HG02943 (cell line): ENCODE data around the gene DEAF1.
"Not testable (repeated sequence)": the region's sequence is repeated elsewhere in the genome, so short reads cannot be mapped to it uniquely, and the experiment has no call there.

ENCODE experiments used
- ATAC-seq: cut with Tn5 transposase; IDR thresholded peaks from one replicate; pipeline ENCODE4 v1.9.1; 2021; ENCODE audit warnings: mild to moderate bottlenecking, low read depth, moderate library complexity; ENCODE audit not compliant: unreplicated experiment

The DEAF1 gene

DNA sequence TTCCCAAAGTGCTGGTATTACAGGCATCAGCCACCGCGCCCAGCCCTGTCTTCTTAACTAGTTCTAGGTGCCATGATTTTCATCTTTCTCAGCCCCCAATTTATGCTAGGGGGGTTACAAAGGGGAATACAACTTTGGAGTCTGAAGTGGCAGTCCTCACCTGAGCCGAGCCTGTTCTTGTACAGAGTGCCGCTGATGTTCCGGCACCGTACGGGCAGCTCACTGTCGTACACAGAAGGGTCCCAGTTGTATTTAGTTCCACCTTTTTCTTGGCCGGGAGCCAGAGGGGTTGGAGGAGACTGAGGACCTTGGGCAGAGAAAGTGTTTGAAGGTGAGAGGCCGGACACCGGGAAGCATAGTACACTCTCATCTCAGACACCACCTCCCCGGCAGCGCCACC lies 7.3 kb downstream of the DEAF1 start:
- ATAC-seq: no peak

- no peak for ATAC-seq
Observed at GRCh38 chr11:686451-687243, 8.4 kb downstream of the DEAF1 start.

GRCh38 chr11:680970-681369 lies 14.1 kb downstream of the DEAF1 start:
- no peak for ATAC-seq

- no peak for ATAC-seq
Observed at GRCh38 chr11:680476-680875, 14.5 kb downstream of the DEAF1 start.

- no peak for ATAC-seq
Observed at GRCh38 chr11:679271-680207, 15.5 kb downstream of the DEAF1 start.

- ATAC-seq: no peak
Observed at GRCh38 chr11:678297-678696, 16.7 kb downstream of the DEAF1 start.

GRCh38 chr11:674406-674805 lies 20.6 kb downstream of the DEAF1 start:
- ATAC-seq: no peak

- ATAC-seq: no peak
Observed at GRCh38 chr11:673866-674265, 21.2 kb downstream of the DEAF1 start.

DNA sequence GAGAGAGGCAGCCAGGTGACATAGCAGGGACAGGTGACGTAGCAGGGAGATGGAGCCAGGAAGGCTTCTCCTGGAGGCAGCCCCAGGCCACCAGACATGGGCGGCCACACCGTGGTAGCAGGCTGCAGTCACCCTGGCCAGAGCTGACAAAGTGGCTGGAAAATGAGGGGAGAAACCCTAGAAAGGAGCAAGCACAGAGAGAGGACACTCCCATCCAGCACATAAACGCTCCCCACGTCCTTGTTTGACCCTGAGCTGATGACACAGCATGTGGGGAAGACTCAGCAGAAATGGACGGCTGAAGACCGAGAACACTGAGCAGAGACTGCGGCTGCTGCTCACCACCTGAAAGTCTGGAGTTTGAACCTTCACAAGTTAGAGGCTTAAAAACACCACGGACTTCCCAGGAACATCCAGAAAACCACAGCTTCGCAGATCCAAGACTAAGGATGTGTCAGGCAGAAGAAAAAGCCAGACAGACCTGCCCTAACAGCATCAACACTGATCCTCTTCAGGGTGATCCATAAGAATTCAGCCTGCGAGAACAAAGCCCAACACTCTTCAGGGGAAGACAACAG lies 29.2 kb downstream of the DEAF1 start:
- ATAC-seq: no peak

DNA sequence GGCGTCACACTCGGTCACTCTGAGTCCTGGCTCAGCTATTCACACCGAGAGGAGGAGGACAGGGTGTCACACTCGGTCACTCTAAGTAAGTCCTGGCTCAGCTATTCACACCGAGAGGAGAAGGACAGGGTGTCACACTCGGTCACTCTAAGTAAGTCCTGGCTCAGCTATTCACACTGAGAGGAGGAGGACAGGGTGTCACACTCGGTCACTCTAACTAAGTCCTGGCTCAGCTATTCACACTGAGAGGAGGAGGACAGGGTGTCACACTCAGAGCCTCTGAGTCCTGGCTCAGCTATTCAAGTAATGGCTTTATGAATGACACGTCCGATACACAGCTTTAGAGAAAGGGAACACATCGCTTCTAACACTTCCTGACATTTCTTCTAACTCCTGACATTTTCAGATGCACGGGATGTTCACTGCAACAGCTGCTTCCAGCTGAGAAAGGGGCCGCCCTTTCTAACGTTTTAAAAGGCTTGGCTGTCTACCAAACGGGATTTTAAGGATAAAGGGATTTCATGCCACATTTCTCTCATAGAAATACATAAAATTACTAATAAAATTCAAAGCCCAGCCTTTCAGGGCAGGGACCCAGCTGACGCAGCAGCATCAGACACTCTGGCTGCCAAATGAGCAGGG lies 29.8 kb downstream of the DEAF1 start:
- no peak for ATAC-seq

- no peak for ATAC-seq
Observed at GRCh38 chr11:662689-663274, 32.2 kb downstream of the DEAF1 start.

DNA sequence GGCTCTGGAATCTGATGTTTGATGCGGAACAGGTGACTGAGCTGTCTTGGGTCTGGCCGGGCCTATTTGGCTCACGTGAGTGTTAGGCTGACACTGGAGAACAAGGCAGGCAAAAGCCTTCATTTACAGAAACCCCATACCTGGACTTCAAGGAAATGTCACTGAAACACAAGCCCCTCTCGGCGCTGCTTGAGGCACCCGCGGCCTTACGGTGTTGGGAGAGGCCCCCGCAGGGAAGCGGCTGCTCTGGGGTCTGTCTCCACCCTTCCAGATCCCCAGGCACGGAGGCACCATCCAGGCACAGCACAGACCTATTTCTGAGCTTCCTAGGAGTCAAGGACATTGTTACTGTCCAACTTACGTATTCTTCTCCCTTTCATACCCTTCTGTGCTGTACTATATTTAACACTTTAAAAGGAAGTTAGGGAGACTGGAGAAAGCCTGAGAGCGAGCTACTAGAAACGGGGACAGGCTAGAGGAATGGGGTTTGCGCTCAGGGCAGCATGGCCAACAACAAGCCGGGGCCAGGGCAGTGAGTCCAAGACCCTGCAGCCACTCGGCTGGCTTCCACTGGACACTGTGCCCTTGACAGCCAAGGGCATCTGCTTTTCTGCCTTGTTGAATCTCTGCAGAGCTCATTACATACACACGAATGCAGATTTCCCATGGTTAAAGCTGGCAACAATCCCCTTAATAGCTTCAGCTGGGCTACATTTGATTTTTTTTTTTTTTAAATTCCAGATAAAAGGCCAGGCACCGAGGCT lies 34.2 kb downstream of the DEAF1 start:
- ATAC-seq: no peak

- no peak for ATAC-seq
Observed at GRCh38 chr11:660281-660680, 34.7 kb downstream of the DEAF1 start.

- no peak for ATAC-seq
Observed at GRCh38 chr11:659532-660085, 35.4 kb downstream of the DEAF1 start.

- no peak for ATAC-seq
Observed at GRCh38 chr11:657691-658126, 37.3 kb downstream of the DEAF1 start.

DNA sequence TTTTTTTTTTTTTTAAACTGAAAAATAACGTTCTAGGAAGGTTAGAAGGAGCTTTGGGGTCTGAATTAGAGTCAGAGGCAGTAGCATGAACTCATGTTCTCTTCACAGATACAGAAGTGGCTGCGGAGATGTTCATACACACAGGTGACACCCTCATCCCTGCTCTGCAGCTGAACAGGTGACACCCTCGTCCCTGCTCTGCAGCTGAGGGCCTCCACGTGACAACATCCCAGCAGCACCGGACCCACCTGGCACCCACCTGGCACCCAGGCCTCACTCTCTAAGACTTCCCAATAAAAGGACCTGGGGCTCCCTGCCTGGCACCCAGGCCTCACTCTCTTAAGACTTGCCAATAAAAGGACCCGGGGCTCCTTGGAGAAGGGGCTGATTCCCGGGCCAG lies 38.2 kb downstream of the DEAF1 start:
- ATAC-seq: no peak

- no peak for ATAC-seq
Observed at GRCh38 chr11:656426-656825, 38.6 kb downstream of the DEAF1 start.

GRCh38 chr11:655036-655726 lies 39.8 kb downstream of the DEAF1 start:
- no peak for ATAC-seq

DNA sequence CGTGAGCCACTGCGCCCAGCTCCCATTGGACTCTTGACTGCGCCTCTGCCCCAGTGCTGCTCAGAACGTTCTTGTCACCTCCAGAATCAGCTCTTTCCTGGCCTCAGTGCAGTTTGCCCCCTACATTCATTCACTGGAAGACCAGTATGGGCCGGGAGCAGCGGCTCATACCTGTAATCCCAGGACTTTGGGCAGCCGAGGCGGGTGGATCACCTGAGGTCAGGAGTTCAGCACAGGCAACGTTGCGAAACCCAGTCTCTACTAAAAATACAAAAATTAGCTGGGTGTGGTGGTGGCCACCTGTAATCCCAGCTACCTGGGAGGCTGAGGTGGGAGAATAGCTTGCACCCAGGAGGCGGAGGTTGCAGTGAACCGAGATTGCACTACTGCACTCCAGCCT lies 40.6 kb downstream of the DEAF1 start:
- ATAC-seq: not testable (repeated sequence)
